MM.1S (cell line): ENCODE results near the gene SLPI.

ENCODE experiments used
- DNase-seq: peaks from one replicate; pipeline ENCODE4 v3.0.0-alpha.2; 2015
- H2AFZ ChIP-seq: fragments of 300-600 bp; sonication (generic); 2 replicates; pipeline ENCODE4 v1.6.0; 2016; ENCODE audit warnings: antibody characterized with exemption, low read length
- H3F3A ChIP-seq: fragments of 300-600 bp; sonication (generic); 2 replicates; pipeline ENCODE4 v1.6.1; 2016; ENCODE audit warnings: mild to moderate bottlenecking, antibody characterized with exemption, low read length, moderate library complexity, mixed read lengths; ENCODE audit not compliant: insufficient read depth
- H3K27ac ChIP-seq: fragments of 300-600 bp; sonication (generic); 2 replicates; pipeline ENCODE4 v1.5.1; 2016; ENCODE audit warnings: mild to moderate bottlenecking, low read length
- H3K27me3 ChIP-seq: fragments of 300-600 bp; sonication (generic); replicated peaks from 2 replicates; pipeline ENCODE4 v1.6.0; 2016; ENCODE audit warnings: low read length; ENCODE audit not compliant: insufficient read depth
- H3K36me3 ChIP-seq: fragments of 300-600 bp; sonication (generic); replicated peaks from 2 replicates; pipeline ENCODE4 v1.6.1; 2016; ENCODE audit warnings: mild to moderate bottlenecking, low read length, mixed read lengths; ENCODE audit not compliant: insufficient read depth
- H3K4me1 ChIP-seq: fragments of 300-600 bp; sonication (generic); 2 replicates; pipeline ENCODE4 v1.6.1; 2016; ENCODE audit warnings: low read length, mixed read lengths
- H3K4me2 ChIP-seq: fragments of 300-600 bp; sonication (generic); 2 replicates; pipeline ENCODE4 v1.6.0; 2016; ENCODE audit warnings: low read depth, low read length
- H3K4me3 ChIP-seq: fragments of 300-600 bp; sonication (generic); 2 replicates; pipeline ENCODE4 v1.5.1; 2016; ENCODE audit warnings: low read length, mixed read lengths
- H3K79me2 ChIP-seq: fragments of 300-600 bp; sonication (generic); 2 replicates; pipeline ENCODE4 v1.6.1; 2016; ENCODE audit warnings: mixed run types, low read length, mixed read lengths
- H3K9ac ChIP-seq: fragments of 300-600 bp; sonication (generic); 2 replicates; pipeline ENCODE4 v1.6.1; 2016; ENCODE audit warnings: low read length, mixed read lengths
- H3K9me2 ChIP-seq: fragments of 300-600 bp; sonication (generic); replicated peaks from 2 replicates; pipeline ENCODE4 v1.6.1; 2016; ENCODE audit warnings: mild to moderate bottlenecking, low read length, mixed read lengths; ENCODE audit not compliant: insufficient read depth
- H3K9me3 ChIP-seq: fragments of 300-600 bp; sonication (generic); replicated peaks from 2 replicates; pipeline ENCODE4 v1.6.1; 2016; ENCODE audit warnings: mild to moderate bottlenecking, low read length, mixed read lengths; ENCODE audit not compliant: insufficient read depth
- H4K20me1 ChIP-seq: fragments of 300-600 bp; sonication (generic); 2 replicates; pipeline ENCODE4 v1.6.1; 2016; ENCODE audit warnings: mild to moderate bottlenecking, low read length, moderate library complexity, mixed read lengths; ENCODE audit not compliant: insufficient read depth
- EZH2 ChIP-seq: fragments of 300-600 bp; sonication (generic); optimal IDR thresholded peaks from 2 replicates; pipeline ENCODE3; 2017; ENCODE audit warnings: low read depth, mild to moderate bottlenecking, antibody characterized with exemption, low read length, mixed read lengths
- EZH2phosphoT487 ChIP-seq: fragments of 300-600 bp; sonication (generic); IDR thresholded peaks from 2 replicates; pipeline ENCODE4 v1.6.1; 2018; ENCODE audit warnings: antibody characterized with exemption, low read length
- TF ChIP-seq, protein P1 (sequence below): fragments of 300-600 bp; sonication (generic); IDR thresholded peaks from 2 replicates; pipeline ENCODE4 v1.5.1; 2016; ENCODE audit warnings: antibody characterized with exemption, low read length, mixed read lengths

SLPI gene

DNA sequence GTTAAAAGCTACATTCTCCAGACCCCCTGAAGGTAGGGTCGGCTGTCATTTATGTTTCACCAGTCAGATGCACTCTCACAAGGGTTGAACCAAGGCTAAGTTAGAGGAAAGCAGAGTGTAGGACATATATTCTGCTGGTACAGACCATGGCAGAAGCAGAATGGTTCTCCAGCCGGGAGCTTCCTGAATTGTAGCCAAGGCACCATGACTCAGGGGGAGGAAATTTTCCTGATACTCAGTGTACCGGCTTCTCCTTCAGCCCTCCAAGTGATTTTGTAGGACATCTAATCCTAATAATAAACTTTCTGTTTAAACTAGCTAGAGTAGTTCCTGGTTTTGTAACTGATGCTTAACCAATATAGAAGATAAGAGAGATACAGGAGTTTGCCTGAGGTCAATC is 14.2 kb upstream of the SLPI start:
- no peak overlapping the region for H3K27ac ChIP-seq
- no peaks in the 10 kb centered on the region for H3K79me2 ChIP-seq
- no peaks in the 10 kb centered on the region for H3K9me3 ChIP-seq
- no peak overlapping the region for H2AFZ ChIP-seq
- H3K4me3 ChIP-seq = no peak overlapping the region
- H3K4me2 ChIP-seq = no peak overlapping the region
- TF ChIP-seq EZH2 (no peak), EZH2phosphoT487 (no peak)
- TF ChIP-seq, protein P1, sequence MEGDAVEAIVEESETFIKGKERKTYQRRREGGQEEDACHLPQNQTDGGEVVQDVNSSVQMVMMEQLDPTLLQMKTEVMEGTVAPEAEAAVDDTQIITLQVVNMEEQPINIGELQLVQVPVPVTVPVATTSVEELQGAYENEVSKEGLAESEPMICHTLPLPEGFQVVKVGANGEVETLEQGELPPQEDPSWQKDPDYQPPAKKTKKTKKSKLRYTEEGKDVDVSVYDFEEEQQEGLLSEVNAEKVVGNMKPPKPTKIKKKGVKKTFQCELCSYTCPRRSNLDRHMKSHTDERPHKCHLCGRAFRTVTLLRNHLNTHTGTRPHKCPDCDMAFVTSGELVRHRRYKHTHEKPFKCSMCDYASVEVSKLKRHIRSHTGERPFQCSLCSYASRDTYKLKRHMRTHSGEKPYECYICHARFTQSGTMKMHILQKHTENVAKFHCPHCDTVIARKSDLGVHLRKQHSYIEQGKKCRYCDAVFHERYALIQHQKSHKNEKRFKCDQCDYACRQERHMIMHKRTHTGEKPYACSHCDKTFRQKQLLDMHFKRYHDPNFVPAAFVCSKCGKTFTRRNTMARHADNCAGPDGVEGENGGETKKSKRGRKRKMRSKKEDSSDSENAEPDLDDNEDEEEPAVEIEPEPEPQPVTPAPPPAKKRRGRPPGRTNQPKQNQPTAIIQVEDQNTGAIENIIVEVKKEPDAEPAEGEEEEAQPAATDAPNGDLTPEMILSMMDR = no peak
- no peaks in the 10 kb centered on the region for H3K27me3 ChIP-seq
- H3K9me2 ChIP-seq = no peaks in the 10 kb centered on the region
- no peaks in the 10 kb centered on the region for H3F3A ChIP-seq
- H3K9ac ChIP-seq = no peak overlapping the region
- no peak for DNase-seq
- H3K4me1 ChIP-seq = no peaks in the 10 kb centered on the region
- no peaks in the 10 kb centered on the region for H3K36me3 ChIP-seq
- no peaks in the 10 kb centered on the region for H4K20me1 ChIP-seq

DNA sequence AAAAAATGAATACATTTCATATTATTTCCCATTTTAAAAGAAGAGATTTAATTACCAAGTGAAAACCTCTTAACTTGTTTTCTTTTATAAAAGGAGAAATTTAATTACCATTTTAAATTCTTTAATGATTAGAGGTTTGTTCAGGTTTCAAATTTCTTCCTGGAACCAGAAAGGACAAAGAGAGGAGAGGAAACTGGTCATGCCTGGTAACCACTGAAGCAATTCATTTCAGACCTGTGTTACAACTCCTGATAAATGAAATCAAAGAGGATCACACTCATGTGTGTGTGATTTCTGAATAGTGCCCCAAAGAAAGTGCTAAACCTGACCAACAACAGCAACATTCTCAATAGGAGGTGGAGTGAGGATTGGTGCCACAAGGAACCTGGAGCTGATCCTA is 12.6 kb upstream of the SLPI start:
- Histone ChIP-seq H2AFZ (no peak overlapping the region), H3K27ac (no peak overlapping the region), H3K79me2 (no peaks in the 10 kb centered on the region), H3K27me3 (no peaks in the 10 kb centered on the region), H3F3A (no peaks in the 10 kb centered on the region), H3K4me3 (no peak overlapping the region), H3K9me2 (no peaks in the 10 kb centered on the region), H4K20me1 (no peaks in the 10 kb centered on the region), H3K4me1 (no peaks in the 10 kb centered on the region), H3K36me3 (no peaks in the 10 kb centered on the region), H3K4me2 (no peak overlapping the region), H3K9ac (no peak overlapping the region), H3K9me3 (no peaks in the 10 kb centered on the region)
- no peak for DNase-seq
- TF ChIP-seq EZH2phosphoT487 = no peak
- TF ChIP-seq, protein P1 = no peak
- no peak for TF ChIP-seq EZH2

DNA sequence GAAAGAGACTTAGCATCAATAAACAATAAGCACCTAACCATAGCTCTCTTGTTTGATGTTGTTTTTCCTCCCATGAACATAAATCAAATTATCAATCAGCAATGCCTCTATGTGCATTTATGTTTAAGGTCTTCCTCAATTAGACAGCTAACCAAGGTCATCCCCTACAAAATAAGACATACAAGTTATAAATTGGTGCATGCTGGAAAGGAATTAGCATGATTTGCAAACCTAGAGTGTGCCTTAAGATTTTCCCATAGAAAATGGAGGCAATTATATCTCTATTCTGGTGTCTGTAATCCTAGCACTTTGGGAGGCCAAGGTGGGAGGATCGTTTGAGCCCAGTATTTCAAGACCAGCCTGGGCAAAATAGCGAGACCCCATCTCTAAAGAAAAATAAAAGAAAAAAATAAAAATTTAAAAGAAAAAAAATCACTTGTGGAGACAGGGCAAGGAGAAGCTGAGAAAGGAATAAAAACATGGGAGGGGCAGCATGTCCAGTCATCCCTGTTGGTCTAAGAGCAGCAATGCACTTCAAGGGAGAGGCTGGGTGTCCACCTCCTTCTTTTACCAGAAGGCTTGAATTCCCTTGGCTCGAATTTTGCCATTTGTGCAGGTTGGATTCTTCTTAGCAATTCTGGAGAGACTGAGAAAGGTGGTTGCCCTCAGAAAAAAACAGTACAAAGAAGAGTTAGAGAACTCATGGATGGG is 9.3 kb upstream of the SLPI start:
- DNase-seq = no peak
- Histone ChIP-seq H3K27me3 (no peaks in the 10 kb centered on the region), H3K4me2 (no peak overlapping the region), H3K27ac (no peak overlapping the region), H3F3A (no peaks in the 10 kb centered on the region), H3K4me3 (no peak overlapping the region), H3K9me3 (no peaks in the 10 kb centered on the region), H3K36me3 (no peaks in the 10 kb centered on the region), H3K9me2 (no peaks in the 10 kb centered on the region), H3K9ac (no peak overlapping the region), H3K4me1 (no peaks in the 10 kb centered on the region), H3K79me2 (no peaks in the 10 kb centered on the region), H4K20me1 (no peaks in the 10 kb centered on the region), H2AFZ (no peak overlapping the region)
- TF ChIP-seq EZH2phosphoT487 (no peak), EZH2 (no peak)
- TF ChIP-seq, protein P1 = no peak
